ENCODE results near the gene CELA2A.
"Not testable (repeated sequence)": the region's sequence is repeated elsewhere in the genome, so short reads cannot be mapped to it uniquely, and the experiment has no call there.

CELA2A gene

DNA sequence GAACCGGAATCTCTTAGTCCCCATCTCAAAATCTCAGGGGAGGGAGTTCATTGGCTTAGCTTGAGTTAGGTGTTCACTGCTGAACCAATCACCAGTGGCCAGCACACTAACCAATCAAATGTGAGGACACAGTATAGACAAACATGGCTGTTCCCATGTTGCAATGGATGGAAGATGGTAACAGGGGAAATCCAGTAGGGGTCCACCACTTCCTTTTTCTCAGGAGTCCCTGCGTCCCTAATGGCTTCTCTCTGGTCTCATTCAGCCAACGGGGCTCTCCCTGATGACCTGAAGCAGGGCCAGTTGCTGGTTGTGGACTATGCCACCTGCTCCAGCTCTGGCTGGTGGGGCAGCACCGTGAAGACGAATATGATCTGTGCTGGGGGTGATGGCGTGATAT lies 29.1 kb downstream of the CELA2A start:
- DNase-seq (ENCODE audit: low read depth), result no peak
- no peak overlapping the region for H3K4me3 ChIP-seq (ENCODE audit: low read length)
- TF ChIP-seq CTCF (conservative IDR thresholded peaks at IDR 0.05; ENCODE audit: low read depth, low read length), result no peak

- not testable (repeated sequence) for H3K4me3 ChIP-seq (ENCODE audit: low read length); DNase-seq (ENCODE audit: low read depth)
Observed at GRCh38 chr1:15486844-15487610, 30.5 kb downstream of the CELA2A start.

GRCh38 chr1:15488371-15488770 lies 31.8 kb downstream of the CELA2A start:
- no peak for DNase-seq (ENCODE audit: low read depth)
- TF ChIP-seq CTCF (conservative IDR thresholded peaks at IDR 0.05; ENCODE audit: low read depth, low read length), result no peak
- H3K4me3 ChIP-seq (ENCODE audit: low read length), result no peak overlapping the region

- H3K4me3 ChIP-seq (ENCODE audit: low read length), result no peak overlapping the region
- TF ChIP-seq CTCF (conservative IDR thresholded peaks at IDR 0.05; ENCODE audit: low read depth, low read length), result no peak
- no peak for DNase-seq (ENCODE audit: low read depth)
Observed at GRCh38 chr1:15489052-15489736, 32.7 kb downstream of the CELA2A start.

- H3K4me3 ChIP-seq (ENCODE audit: low read length); DNase-seq (ENCODE audit: low read depth): not testable (repeated sequence)
Observed at GRCh38 chr1:15491010-15491409, 34.5 kb downstream of the CELA2A start.

DNA sequence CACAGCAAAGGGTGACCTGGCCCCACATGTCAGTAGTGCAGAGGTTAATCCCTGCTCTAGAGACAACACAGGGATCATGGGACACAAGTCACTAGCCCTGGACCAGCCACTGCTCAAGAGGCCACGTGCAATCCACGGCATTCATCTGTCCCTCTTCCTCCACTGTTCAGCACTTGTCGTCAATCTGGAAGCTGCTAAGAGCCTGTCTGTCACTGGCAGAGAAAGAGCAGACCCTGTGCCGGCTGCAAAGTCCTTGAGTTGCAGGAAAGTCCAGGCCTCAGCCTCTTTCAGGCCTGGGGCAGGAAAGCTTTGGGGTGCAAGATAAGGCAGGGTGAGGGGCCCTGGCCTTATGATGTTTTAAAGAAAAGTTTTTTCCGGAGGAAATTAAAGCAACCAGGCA lies 36.1 kb downstream of the CELA2A start:
- DNase-seq (ENCODE audit: low read depth), result no peak
- H3K4me3 ChIP-seq (ENCODE audit: low read length), result no peak overlapping the region
- no peak for TF ChIP-seq CTCF (conservative IDR thresholded peaks at IDR 0.05; ENCODE audit: low read depth, low read length)

GRCh38 chr1:15493869-15494390 lies 37.4 kb downstream of the CELA2A start:
- no peak for DNase-seq (ENCODE audit: low read depth)
- H3K4me3 ChIP-seq (ENCODE audit: low read length), result no peak overlapping the region
- TF ChIP-seq CTCF (conservative IDR thresholded peaks at IDR 0.05; ENCODE audit: low read depth, low read length), result no peak
